ENCODE data around the gene PLEKHM3. TPM values are rescaled to one million over a fixed set of nuclear protein-coding genes. Genes with fewer than 3 reads are reported as not detected.

Gene PLEKHM3
- total and polyA plus RNA-seq, 2 of the 13 experiments (the other 11 are each of a cell fraction or from before 2014, with no cell fraction given): 4.5 to 4.7 TPM

DNA sequence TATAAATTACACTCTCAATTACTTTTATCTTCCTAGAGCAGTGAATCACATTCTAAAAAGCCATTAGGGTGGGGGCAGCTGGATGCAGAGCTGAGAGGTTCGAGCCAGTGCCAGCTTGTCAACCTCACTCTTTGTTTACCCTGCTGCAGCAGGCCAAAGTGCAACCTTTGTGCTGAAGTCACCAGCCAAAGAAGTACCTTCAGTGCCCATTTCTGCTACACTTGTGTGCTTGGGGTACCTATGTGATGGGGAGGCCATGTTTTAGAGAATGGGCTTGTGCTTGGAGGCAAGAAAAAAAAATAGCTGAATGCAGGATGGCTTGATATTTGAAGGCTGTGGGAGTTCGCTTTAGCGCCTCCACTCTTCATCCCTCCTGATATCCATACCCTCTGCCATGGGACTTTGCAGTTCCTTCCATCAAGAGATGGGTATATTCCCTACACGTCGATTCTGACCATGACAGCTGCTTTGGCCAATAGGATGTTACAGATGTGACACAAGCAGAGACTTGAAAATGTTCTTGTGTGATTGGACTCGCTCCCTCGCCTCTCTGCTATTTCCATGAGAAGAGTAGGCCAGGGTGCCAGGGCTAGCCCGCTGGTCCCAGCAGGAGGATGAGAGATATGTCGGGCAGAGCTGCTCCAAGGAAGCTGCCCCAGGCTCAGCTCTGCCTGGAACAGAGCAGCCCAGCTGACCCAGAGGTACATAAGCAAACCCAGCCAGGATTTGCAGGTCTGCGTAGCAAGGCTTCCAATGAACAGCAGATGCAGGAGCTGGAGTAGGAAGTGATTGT lies 242.9 kb downstream of the PLEKHM3 start (continued):
- TF ChIP-seq, protein P1, sequence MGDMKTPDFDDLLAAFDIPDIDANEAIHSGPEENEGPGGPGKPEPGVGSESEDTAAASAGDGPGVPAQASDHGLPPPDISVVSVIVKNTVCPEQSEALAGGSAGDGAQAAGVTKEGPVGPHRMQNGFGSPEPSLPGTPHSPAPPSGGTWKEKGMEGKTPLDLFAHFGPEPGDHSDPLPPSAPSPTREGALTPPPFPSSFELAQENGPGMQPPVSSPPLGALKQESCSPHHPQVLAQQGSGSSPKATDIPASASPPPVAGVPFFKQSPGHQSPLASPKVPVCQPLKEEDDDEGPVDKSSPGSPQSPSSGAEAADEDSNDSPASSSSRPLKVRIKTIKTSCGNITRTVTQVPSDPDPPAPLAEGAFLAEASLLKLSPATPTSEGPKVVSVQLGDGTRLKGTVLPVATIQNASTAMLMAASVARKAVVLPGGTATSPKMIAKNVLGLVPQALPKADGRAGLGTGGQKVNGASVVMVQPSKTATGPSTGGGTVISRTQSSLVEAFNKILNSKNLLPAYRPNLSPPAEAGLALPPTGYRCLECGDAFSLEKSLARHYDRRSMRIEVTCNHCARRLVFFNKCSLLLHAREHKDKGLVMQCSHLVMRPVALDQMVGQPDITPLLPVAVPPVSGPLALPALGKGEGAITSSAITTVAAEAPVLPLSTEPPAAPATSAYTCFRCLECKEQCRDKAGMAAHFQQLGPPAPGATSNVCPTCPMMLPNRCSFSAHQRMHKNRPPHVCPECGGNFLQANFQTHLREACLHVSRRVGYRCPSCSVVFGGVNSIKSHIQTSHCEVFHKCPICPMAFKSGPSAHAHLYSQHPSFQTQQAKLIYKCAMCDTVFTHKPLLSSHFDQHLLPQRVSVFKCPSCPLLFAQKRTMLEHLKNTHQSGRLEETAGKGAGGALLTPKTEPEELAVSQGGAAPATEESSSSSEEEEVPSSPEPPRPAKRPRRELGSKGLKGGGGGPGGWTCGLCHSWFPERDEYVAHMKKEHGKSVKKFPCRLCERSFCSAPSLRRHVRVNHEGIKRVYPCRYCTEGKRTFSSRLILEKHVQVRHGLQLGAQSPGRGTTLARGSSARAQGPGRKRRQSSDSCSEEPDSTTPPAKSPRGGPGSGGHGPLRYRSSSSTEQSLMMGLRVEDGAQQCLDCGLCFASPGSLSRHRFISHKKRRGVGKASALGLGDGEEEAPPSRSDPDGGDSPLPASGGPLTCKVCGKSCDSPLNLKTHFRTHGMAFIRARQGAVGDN (CRISPR knock-in tag; IDR thresholded peaks at IDR 0.05): peak; percentile 67
- TF ChIP-seq HOXA9 (CRISPR knock-in tag; IDR thresholded peaks at IDR 0.05; ENCODE audit: borderline replicate concordance) (no peak), ZNF160 (CRISPR knock-in tag; IDR thresholded peaks at IDR 0.05) (no peak), ZNF563 (CRISPR knock-in tag; IDR thresholded peaks at IDR 0.05) (0 out of 2 replicates have a peak, but pooled peaks have one; percentile 44), MYNN (CRISPR knock-in tag; IDR thresholded peaks at IDR 0.05; ENCODE audit: low read depth) (no peak), ZNF556 (CRISPR knock-in tag; IDR thresholded peaks at IDR 0.05; ENCODE audit: borderline replicate concordance) (no peak), TGIF2 (CRISPR knock-in tag; IDR thresholded peaks at IDR 0.05) (0 out of 2 replicates have a peak, but pooled peaks have one; percentile 50)
- TF ChIP-seq, protein P2, sequence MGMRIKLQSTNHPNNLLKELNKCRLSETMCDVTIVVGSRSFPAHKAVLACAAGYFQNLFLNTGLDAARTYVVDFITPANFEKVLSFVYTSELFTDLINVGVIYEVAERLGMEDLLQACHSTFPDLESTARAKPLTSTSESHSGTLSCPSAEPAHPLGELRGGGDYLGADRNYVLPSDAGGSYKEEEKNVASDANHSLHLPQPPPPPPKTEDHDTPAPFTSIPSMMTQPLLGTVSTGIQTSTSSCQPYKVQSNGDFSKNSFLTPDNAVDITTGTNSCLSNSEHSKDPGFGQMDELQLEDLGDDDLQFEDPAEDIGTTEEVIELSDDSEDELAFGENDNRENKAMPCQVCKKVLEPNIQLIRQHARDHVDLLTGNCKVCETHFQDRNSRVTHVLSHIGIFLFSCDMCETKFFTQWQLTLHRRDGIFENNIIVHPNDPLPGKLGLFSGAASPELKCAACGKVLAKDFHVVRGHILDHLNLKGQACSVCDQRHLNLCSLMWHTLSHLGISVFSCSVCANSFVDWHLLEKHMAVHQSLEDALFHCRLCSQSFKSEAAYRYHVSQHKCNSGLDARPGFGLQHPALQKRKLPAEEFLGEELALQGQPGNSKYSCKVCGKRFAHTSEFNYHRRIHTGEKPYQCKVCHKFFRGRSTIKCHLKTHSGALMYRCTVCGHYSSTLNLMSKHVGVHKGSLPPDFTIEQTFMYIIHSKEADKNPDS (CRISPR knock-in tag; IDR thresholded peaks at IDR 0.05): 0 out of 2 replicates have a peak, but pooled peaks have one; percentile 41
- TF ChIP-seq, protein P3, sequence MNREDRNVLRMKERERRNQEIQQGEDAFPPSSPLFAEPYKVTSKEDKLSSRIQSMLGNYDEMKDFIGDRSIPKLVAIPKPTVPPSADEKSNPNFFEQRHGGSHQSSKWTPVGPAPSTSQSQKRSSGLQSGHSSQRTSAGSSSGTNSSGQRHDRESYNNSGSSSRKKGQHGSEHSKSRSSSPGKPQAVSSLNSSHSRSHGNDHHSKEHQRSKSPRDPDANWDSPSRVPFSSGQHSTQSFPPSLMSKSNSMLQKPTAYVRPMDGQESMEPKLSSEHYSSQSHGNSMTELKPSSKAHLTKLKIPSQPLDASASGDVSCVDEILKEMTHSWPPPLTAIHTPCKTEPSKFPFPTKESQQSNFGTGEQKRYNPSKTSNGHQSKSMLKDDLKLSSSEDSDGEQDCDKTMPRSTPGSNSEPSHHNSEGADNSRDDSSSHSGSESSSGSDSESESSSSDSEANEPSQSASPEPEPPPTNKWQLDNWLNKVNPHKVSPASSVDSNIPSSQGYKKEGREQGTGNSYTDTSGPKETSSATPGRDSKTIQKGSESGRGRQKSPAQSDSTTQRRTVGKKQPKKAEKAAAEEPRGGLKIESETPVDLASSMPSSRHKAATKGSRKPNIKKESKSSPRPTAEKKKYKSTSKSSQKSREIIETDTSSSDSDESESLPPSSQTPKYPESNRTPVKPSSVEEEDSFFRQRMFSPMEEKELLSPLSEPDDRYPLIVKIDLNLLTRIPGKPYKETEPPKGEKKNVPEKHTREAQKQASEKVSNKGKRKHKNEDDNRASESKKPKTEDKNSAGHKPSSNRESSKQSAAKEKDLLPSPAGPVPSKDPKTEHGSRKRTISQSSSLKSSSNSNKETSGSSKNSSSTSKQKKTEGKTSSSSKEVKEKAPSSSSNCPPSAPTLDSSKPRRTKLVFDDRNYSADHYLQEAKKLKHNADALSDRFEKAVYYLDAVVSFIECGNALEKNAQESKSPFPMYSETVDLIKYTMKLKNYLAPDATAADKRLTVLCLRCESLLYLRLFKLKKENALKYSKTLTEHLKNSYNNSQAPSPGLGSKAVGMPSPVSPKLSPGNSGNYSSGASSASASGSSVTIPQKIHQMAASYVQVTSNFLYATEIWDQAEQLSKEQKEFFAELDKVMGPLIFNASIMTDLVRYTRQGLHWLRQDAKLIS (CRISPR knock-in tag; IDR thresholded peaks at IDR 0.05): no peak
- TF ChIP-seq, protein P4, sequence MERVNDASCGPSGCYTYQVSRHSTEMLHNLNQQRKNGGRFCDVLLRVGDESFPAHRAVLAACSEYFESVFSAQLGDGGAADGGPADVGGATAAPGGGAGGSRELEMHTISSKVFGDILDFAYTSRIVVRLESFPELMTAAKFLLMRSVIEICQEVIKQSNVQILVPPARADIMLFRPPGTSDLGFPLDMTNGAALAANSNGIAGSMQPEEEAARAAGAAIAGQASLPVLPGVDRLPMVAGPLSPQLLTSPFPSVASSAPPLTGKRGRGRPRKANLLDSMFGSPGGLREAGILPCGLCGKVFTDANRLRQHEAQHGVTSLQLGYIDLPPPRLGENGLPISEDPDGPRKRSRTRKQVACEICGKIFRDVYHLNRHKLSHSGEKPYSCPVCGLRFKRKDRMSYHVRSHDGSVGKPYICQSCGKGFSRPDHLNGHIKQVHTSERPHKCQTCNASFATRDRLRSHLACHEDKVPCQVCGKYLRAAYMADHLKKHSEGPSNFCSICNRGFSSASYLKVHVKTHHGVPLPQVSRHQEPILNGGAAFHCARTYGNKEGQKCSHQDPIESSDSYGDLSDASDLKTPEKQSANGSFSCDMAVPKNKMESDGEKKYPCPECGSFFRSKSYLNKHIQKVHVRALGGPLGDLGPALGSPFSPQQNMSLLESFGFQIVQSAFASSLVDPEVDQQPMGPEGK (CRISPR knock-in tag; IDR thresholded peaks at IDR 0.05): peak; percentile 77
- TF ChIP-seq, protein P5, sequence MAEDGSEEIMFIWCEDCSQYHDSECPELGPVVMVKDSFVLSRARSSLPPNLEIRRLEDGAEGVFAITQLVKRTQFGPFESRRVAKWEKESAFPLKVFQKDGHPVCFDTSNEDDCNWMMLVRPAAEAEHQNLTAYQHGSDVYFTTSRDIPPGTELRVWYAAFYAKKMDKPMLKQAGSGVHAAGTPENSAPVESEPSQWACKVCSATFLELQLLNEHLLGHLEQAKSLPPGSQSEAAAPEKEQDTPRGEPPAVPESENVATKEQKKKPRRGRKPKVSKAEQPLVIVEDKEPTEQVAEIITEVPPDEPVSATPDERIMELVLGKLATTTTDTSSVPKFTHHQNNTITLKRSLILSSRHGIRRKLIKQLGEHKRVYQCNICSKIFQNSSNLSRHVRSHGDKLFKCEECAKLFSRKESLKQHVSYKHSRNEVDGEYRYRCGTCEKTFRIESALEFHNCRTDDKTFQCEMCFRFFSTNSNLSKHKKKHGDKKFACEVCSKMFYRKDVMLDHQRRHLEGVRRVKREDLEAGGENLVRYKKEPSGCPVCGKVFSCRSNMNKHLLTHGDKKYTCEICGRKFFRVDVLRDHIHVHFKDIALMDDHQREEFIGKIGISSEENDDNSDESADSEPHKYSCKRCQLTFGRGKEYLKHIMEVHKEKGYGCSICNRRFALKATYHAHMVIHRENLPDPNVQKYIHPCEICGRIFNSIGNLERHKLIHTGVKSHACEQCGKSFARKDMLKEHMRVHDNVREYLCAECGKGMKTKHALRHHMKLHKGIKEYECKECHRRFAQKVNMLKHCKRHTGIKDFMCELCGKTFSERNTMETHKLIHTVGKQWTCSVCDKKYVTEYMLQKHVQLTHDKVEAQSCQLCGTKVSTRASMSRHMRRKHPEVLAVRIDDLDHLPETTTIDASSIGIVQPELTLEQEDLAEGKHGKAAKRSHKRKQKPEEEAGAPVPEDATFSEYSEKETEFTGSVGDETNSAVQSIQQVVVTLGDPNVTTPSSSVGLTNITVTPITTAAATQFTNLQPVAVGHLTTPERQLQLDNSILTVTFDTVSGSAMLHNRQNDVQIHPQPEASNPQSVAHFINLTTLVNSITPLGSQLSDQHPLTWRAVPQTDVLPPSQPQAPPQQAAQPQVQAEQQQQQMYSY (CRISPR knock-in tag; IDR thresholded peaks at IDR 0.05): no peak

All from HepG2 (cell line).